Stimulated activated CD8-positive, alpha-beta memory T cell treated with anti-CD3 and anti-CD28 coated beads, Interleukin-15, amount 100 ng/mL, for 48 hours (primary cell): ENCODE data around the gene SERPINC1.
"Not testable (repeated sequence)": the region's sequence is repeated elsewhere in the genome, so short reads cannot be mapped to it uniquely, and the experiment has no call there.

Source experiments
- DNase-seq, 2 donors: peaks; one replicate each; pipeline ENCODE4 v3.0.0-alpha.2; 2020; ENCODE audit warnings: low read depth in 2 of 2

SERPINC1 gene

GRCh38 chr1:173893611-173894010 lies 23.5 kb downstream of the SERPINC1 start:
- DNase-seq, result no peak

- DNase-seq, result no peak
These were observed 27.2 kb downstream of the SERPINC1 start for GRCh38 chr1:173889885-173890284.

- no peak for DNase-seq
These were observed 28.4 kb downstream of the SERPINC1 start for GRCh38 chr1:173888749-173889148.

GRCh38 chr1:173887627-173888026 lies 29.5 kb downstream of the SERPINC1 start:
- no peak for DNase-seq

GRCh38 chr1:173886746-173887611 lies 30.1 kb downstream of the SERPINC1 start:
- DNase-seq, result no peak

- DNase-seq, result no peak
These were observed 32.4 kb downstream of the SERPINC1 start for GRCh38 chr1:173884701-173885100.

GRCh38 chr1:173881117-173881516 lies 36.0 kb downstream of the SERPINC1 start:
- not testable (repeated sequence) for DNase-seq

- DNase-seq, result no peak
These were observed 38.9 kb downstream of the SERPINC1 start for GRCh38 chr1:173878251-173878650.

- DNase-seq, result no peak
These were observed 40.4 kb downstream of the SERPINC1 start for GRCh38 chr1:173876732-173877131.

GRCh38 chr1:173871500-173871899 lies 45.6 kb downstream of the SERPINC1 start:
- DNase-seq, result no peak

GRCh38 chr1:173871091-173871490 lies 46.0 kb downstream of the SERPINC1 start:
- no peak for DNase-seq

GRCh38 chr1:173870252-173871075 lies 46.7 kb downstream of the SERPINC1 start:
- DNase-seq, result no peak

GRCh38 chr1:173869021-173869359 lies 48.1 kb downstream of the SERPINC1 start:
- no peak for DNase-seq

GRCh38 chr1:173868266-173869020 lies 48.7 kb downstream of the SERPINC1 start, which contains the start of gene ZBTB37:
Gene ZBTB37 (plus strand): TSS chr1:173868380. CDS start chr1:173870226, 1,846 bp downstream.
- DNase-seq, result peak; percentile 91 to 93

- DNase-seq, result peak; percentile 98 to 99
These were observed 49.3 kb downstream of the SERPINC1 start, which contains the start of gene GAS5 for GRCh38 chr1:173867753-173868265. Gene GAS5 (minus strand): TSS chr1:173867989.

GRCh38 chr1:173867141-173867752 lies 49.9 kb downstream of the SERPINC1 start:
- DNase-seq, result no peak

- no peak for DNase-seq
These were observed 50.6 kb downstream of the SERPINC1 start for GRCh38 chr1:173866413-173867115.

- DNase-seq, result no peak
These were observed 51.5 kb downstream of the SERPINC1 start for GRCh38 chr1:173865468-173866164.

- DNase-seq, result no peak
These were observed 52.8 kb downstream of the SERPINC1 start for GRCh38 chr1:173864179-173864867.
